Neural cell (in vitro differentiated cells): ENCODE results near the gene GMPPA. TPM values are rescaled to one million over a fixed set of nuclear protein-coding genes. Genes with fewer than 3 reads are reported as not detected.

Source experiments
- H2AFZ ChIP-seq: fragments of 200-600, 300-800 bp; sonication (generic), shearing (Covaris generic); 2 replicates; pipeline ENCODE4 v1.6.0; 2014; ENCODE audit warnings: low read depth, mild to moderate bottlenecking, antibody characterized with exemption, low read length, moderate library complexity
- H3F3A ChIP-seq: fragments of 200-600 bp; shearing (Covaris generic); 2 replicates; pipeline ENCODE4 v1.6.1; 2016; ENCODE audit warnings: mild to moderate bottlenecking, moderate library complexity, mixed read lengths, antibody characterized with exemption, low read length; ENCODE audit not compliant: insufficient read depth, poor library complexity, severe bottlenecking
- H3K27ac ChIP-seq: fragments of 200-600, 300-800 bp; sonication (generic), shearing (Covaris generic); 2 replicates; pipeline ENCODE4 v1.5.1; 2014; ENCODE audit warnings: mild to moderate bottlenecking, low read length, moderate library complexity
- H3K27me3 ChIP-seq: fragments of 300-800, 200-600 bp; sonication (generic), shearing (Covaris generic); 2 replicates; pipeline ENCODE4 v1.6.0; 2014; ENCODE audit warnings: mild to moderate bottlenecking, low read depth, low read length, moderate library complexity; ENCODE audit not compliant: insufficient read depth
- H3K36me3 ChIP-seq: fragments of 300-800, 200-600 bp; sonication (generic), shearing (Covaris generic); 2 replicates; pipeline ENCODE4 v1.5.1; 2014; ENCODE audit warnings: mild to moderate bottlenecking, antibody characterized with exemption, low read length, moderate library complexity; ENCODE audit not compliant: insufficient read depth
- H3K4me2 ChIP-seq: fragments of 300-800, 200-600 bp; sonication (generic), shearing (Covaris generic); 2 replicates; pipeline ENCODE4 v1.6.0; 2014; ENCODE audit warnings: mild to moderate bottlenecking, low read length
- H3K4me3 ChIP-seq: fragments of 300-800, 200-600 bp; sonication (generic), shearing (Covaris generic); 2 replicates; pipeline ENCODE4 v1.5.1; 2014; ENCODE audit warnings: mild to moderate bottlenecking, low read length, moderate library complexity
- H3K79me2 ChIP-seq: fragments of 200-600 bp; shearing (Covaris generic); replicated peaks from 2 replicates; pipeline ENCODE4 v1.6.0; 2014; ENCODE audit warnings: mild to moderate bottlenecking, low read length, moderate library complexity; ENCODE audit not compliant: insufficient read depth
- H3K9ac ChIP-seq: fragments of 300-800, 200-600 bp; sonication (generic), shearing (Covaris generic); 2 replicates; pipeline ENCODE4 v1.6.1; 2016; ENCODE audit warnings: mild to moderate bottlenecking, low read length, mixed read lengths
- H3K9me2 ChIP-seq: fragments of 200-600 bp; shearing (Covaris generic); 2 replicates; pipeline ENCODE4 v1.6.1; 2016; ENCODE audit warnings: mild to moderate bottlenecking, low read length, mixed read lengths; ENCODE audit not compliant: insufficient read depth
- H3K9me3 ChIP-seq: fragments of 200-600, 300-800 bp; sonication (generic), shearing (Covaris generic); 2 replicates; pipeline ENCODE4 v1.6.1; 2016; ENCODE audit warnings: mild to moderate bottlenecking, mixed run types, low read length, moderate library complexity, mixed read lengths
- H4K20me1 ChIP-seq: fragments of 200-600 bp; shearing (Covaris generic); 2 replicates; pipeline ENCODE4 v1.6.1; 2016; ENCODE audit warnings: mild to moderate bottlenecking, mixed run types; ENCODE audit not compliant: insufficient read depth
- EP300 ChIP-seq: fragments of 450-650 bp; conservative IDR thresholded peaks from 2 replicates; pipeline ENCODE4 v1.6.1; 2014; ENCODE audit warnings: antibody characterized with exemption, mild to moderate bottlenecking, moderate library complexity; ENCODE audit not compliant: poor library complexity, severe bottlenecking
- EZH2 ChIP-seq: fragments of 200-600, 300-800 bp; shearing (Covaris generic), sonication (generic); IDR thresholded peaks from 2 replicates; pipeline ENCODE4 v1.6.1; 2014; ENCODE audit warnings: antibody characterized with exemption, low read length, borderline replicate concordance, mild to moderate bottlenecking; ENCODE audit not compliant: insufficient read depth, poor library complexity, severe bottlenecking
- MXI1 ChIP-seq: fragments of 450-650 bp; conservative IDR thresholded peaks from 2 replicates; pipeline ENCODE4 v1.6.1; 2014; ENCODE audit warnings: antibody characterized with exemption, mild to moderate bottlenecking; ENCODE audit not compliant: poor library complexity, severe bottlenecking
- POLR2AphosphoS5 ChIP-seq: IDR thresholded peaks from 2 replicates; pipeline ENCODE4 v1.6.1; 2012
- RAD21 ChIP-seq: fragments of 450-650 bp; conservative IDR thresholded peaks from 2 replicates; pipeline ENCODE4 v1.6.1; 2014; ENCODE audit warnings: antibody characterized with exemption, mild to moderate bottlenecking, moderate library complexity
- REST ChIP-seq: IDR thresholded peaks from 2 replicates; pipeline ENCODE4 v1.6.1; 2012; ENCODE audit warnings: borderline replicate concordance
- SMC3 ChIP-seq: fragments of 450-650 bp; conservative IDR thresholded peaks from 2 replicates; pipeline ENCODE4 v1.6.1; 2014; ENCODE audit warnings: antibody characterized with exemption, mild to moderate bottlenecking, moderate library complexity; ENCODE audit not compliant: poor library complexity
- TAF1 ChIP-seq: IDR thresholded peaks from 2 replicates; pipeline ENCODE4 v1.6.1; 2012; ENCODE audit warnings: low read depth
- polyA plus RNA-seq: library from polyadenylated mRNA; depleted of rRNA; stranded (reverse); fragments of >200 nt; gene quantifications from 2 replicates; pipeline ENCODE4 v1.2.3, GENCODE V29; 2014
- TF ChIP-seq, protein P1 (sequence below): fragments of 450-650 bp; IDR thresholded peaks from 2 replicates; pipeline ENCODE4 v1.5.1; 2014; ENCODE audit warnings: antibody characterized with exemption, mild to moderate bottlenecking, moderate library complexity; ENCODE audit not compliant: poor library complexity, severe bottlenecking

Gene GMPPA
- polyA plus RNA-seq, 1 donor from 2014 or later: 20.4 TPM

DNA sequence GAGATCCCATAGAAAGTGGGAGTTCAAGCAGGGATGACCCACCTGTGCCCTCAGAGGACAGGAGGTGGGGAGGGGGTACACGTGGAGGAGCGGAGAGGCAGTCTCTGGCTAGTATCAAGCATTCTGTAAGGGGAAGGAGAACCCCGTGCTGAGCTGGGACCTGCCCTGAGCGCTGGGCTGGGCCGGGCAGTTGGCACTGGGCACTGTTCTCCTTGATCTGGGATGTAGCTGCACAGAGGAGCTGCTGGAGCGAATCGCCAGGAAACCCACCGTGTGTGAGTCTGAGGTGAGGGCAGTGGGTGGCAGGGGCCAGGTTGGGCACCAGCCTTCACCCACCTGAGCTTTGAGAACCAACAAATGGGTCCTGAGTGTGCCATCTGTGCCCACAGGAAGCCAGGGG is 19.8 kb upstream of the GMPPA start:
- no peaks in the 10 kb centered on the region for H3K36me3 ChIP-seq
- no peaks in the 10 kb centered on the region for H3K9me2 ChIP-seq
- H3K27me3 ChIP-seq: peaks cover 20% of the 10 kb centered on the region
- no peak overlapping the region for H3K27ac ChIP-seq
- H3K9me3 ChIP-seq: no peaks in the 10 kb centered on the region
- no peak overlapping the region for H3K4me3 ChIP-seq
- no peak overlapping the region for H3K4me2 ChIP-seq
- no peak overlapping the region for H3K9ac ChIP-seq
- H2AFZ ChIP-seq: no peak overlapping the region
- no peak for TF ChIP-seq SMC3
- no peak for TF ChIP-seq REST
- TF ChIP-seq, protein P1, sequence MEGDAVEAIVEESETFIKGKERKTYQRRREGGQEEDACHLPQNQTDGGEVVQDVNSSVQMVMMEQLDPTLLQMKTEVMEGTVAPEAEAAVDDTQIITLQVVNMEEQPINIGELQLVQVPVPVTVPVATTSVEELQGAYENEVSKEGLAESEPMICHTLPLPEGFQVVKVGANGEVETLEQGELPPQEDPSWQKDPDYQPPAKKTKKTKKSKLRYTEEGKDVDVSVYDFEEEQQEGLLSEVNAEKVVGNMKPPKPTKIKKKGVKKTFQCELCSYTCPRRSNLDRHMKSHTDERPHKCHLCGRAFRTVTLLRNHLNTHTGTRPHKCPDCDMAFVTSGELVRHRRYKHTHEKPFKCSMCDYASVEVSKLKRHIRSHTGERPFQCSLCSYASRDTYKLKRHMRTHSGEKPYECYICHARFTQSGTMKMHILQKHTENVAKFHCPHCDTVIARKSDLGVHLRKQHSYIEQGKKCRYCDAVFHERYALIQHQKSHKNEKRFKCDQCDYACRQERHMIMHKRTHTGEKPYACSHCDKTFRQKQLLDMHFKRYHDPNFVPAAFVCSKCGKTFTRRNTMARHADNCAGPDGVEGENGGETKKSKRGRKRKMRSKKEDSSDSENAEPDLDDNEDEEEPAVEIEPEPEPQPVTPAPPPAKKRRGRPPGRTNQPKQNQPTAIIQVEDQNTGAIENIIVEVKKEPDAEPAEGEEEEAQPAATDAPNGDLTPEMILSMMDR: no peak
- no peaks in the 10 kb centered on the region for H3K79me2 ChIP-seq
- no peaks in the 10 kb centered on the region for H4K20me1 ChIP-seq
- no peaks in the 10 kb centered on the region for H3F3A ChIP-seq

DNA sequence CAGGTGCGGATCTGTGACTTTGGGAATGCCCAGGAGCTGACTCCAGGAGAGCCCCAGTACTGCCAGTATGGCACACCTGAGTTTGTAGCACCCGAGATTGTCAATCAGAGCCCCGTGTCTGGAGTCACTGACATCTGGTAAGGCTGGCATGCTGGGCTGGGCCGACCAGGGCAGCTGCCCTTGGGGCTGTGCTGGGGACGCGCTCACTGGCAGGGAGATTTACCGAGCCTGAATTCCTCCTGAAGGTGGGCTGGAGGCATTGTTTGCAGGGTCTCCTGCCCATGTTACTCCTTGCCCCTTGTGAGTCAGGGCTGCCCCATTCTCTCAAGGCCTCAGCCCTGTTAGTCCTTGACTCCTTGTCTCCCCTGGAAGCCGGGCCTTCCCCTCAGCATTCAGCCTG is 18.7 kb upstream of the GMPPA start:
- Histone ChIP-seq H3K9ac (no peak overlapping the region), H3K27ac (no peak overlapping the region), H4K20me1 (no peaks in the 10 kb centered on the region), H3K4me3 (no peak overlapping the region), H3K9me2 (no peaks in the 10 kb centered on the region), H3K36me3 (no peaks in the 10 kb centered on the region), H3F3A (no peaks in the 10 kb centered on the region), H3K9me3 (no peaks in the 10 kb centered on the region), H3K79me2 (no peaks in the 10 kb centered on the region), H3K4me2 (no peak overlapping the region), H3K27me3 (peaks cover 31% of the 10 kb centered on the region), H2AFZ (no peak overlapping the region)
- TF ChIP-seq SMC3: no peak
- TF ChIP-seq RAD21: no peak
- no peak for TF ChIP-seq EZH2
- TF ChIP-seq, protein P1: no peak
- TF ChIP-seq TAF1: no peak
- no peak for TF ChIP-seq REST
- no peak for TF ChIP-seq POLR2AphosphoS5
- no peak for TF ChIP-seq MXI1
- no peak for TF ChIP-seq EP300
